HepG2 (cell line): ENCODE data around the gene MTIF3. TPM values are rescaled to one million over a fixed set of nuclear protein-coding genes. Genes with fewer than 3 reads are reported as not detected.

Experiments
- ATAC-seq: fragments of 200-7000 bp; cut with Tn5 transposase; 3 replicates; pipeline ENCODE4 v1.9.1; 2020; ENCODE audit warnings: mild to moderate bottlenecking, moderate library complexity
- BruUV-seq: library from RNA; stranded (reverse); fragments of 400-500 nt; replicated peaks from 2 replicates; lab custom pipeline; 2021; lab: Mats Ljungman, UMichigan
- CTCF ChIA-PET: fragments of 300-600 bp; formaldehyde crosslinking; extraction: SDS; loops from one replicate; lab custom pipeline; 2021; ENCODE audit warnings: low total read pairs, inconsistent platforms, low intra/inter-chr PET ratio; lab: Yijun Ruan, JAX
- POLR2A ChIA-PET: fragments of 350-600 bp; sonication (Branson Sonifier 250); formaldehyde crosslinking; loops from one replicate; lab custom pipeline; 2020; ENCODE audit warnings: antibody characterized with exemption, inconsistent platforms; lab: Yijun Ruan, JAX
- DNase-seq: peaks from one replicate; pipeline ENCODE4 v3.0.0-alpha.2; 2015; ENCODE audit warnings: low spot score
- FAIRE-seq: peaks from 3 replicates; lab custom pipeline; 2011; peaks lifted over from hg19 to GRCh38; lab: Jason Lieb, UNC
- H2AFZ ChIP-seq: one replicate; pipeline ENCODE4 v1.6.1; 2011; ENCODE audit warnings: low read length, inconsistent platforms
- H3K27ac ChIP-seq: fragments of 300-600 bp; 3 replicates; pipeline ENCODE4 v1.8.0; 2011; ENCODE audit warnings: mixed run types, mild to moderate bottlenecking, mixed read lengths, low read length, inconsistent platforms; ENCODE audit not compliant: insufficient read depth; ENCODE audit errors: extremely low read length
- H3K27me3 ChIP-seq, 2 experiments: fragments of 200-600 bp in 1 of 2; 2 replicates in 1 of 2; 3 replicates in 1 of 2; pipeline versions ENCODE4 v1.6.0 to v1.8.0; 2011; ENCODE audit warnings: low read length in 2 of 2, mild to moderate bottlenecking in 2 of 2, moderate library complexity in 2 of 2, inconsistent platforms in 1 of 2; ENCODE audit not compliant: insufficient read depth in 2 of 2, control insufficient read depth in 1 of 2
- H3K36me3 ChIP-seq, 2 experiments: fragments of 200-600 bp in 1 of 2; replicated peaks in 1 of 2; 2 replicates in 1 of 2; 3 replicates in 1 of 2; pipeline versions ENCODE4 v1.5.1 to v1.8.0; 2011; ENCODE audit warnings: low read length in 2 of 2, inconsistent platforms in 1 of 2; ENCODE audit not compliant: insufficient read depth in 2 of 2, control insufficient read depth in 1 of 2
- H3K4me1 ChIP-seq: 2 replicates; pipeline ENCODE4 v1.5.1; 2012; ENCODE audit warnings: low read length, inconsistent platforms; ENCODE audit not compliant: insufficient read depth
- H3K4me2 ChIP-seq: 2 replicates; pipeline ENCODE4 v1.6.0; 2011; ENCODE audit warnings: low read depth, low read length, inconsistent platforms
- H3K4me3 ChIP-seq, 3 experiments: fragments of 200-600 bp in 1 of 3; sonication (generic), shearing (Covaris generic) in 1 of 3; replicated peaks in 1 of 3; 2 replicates each; pipeline ENCODE4 v1.5.1; 2011 to 2016; ENCODE audit warnings: low read length in 3 of 3, inconsistent platforms in 2 of 3, low read depth in 2 of 3, mild to moderate bottlenecking in 2 of 3, control low read depth in 1 of 3, mixed read lengths in 1 of 3; ENCODE audit not compliant: insufficient read depth in 1 of 3
- H3K79me2 ChIP-seq: one replicate; pipeline ENCODE4 v1.6.1; 2011; ENCODE audit warnings: low read length, inconsistent platforms; ENCODE audit not compliant: insufficient read depth
- H3K9ac ChIP-seq: 2 replicates; pipeline ENCODE4 v1.6.0; 2011; ENCODE audit warnings: mild to moderate bottlenecking, low read depth, low read length, inconsistent platforms; ENCODE audit not compliant: insufficient read depth
- H3K9me3 ChIP-seq: 2 replicates; pipeline ENCODE4 v1.5.1; 2012; ENCODE audit warnings: mild to moderate bottlenecking, low read length
- H4K20me1 ChIP-seq: 2 replicates; pipeline ENCODE4 v1.6.0; 2011; ENCODE audit warnings: inconsistent platforms, mild to moderate bottlenecking, low read length, moderate library complexity; ENCODE audit not compliant: insufficient read depth
- ASH2L ChIP-seq: fragments of 300-600, 200-600 bp; sonication (generic); IDR thresholded peaks from 2 replicates; pipeline ENCODE4 v1.7.0; 2017; ENCODE audit warnings: low read depth, mild to moderate bottlenecking, moderate library complexity, mixed read lengths, low read length; ENCODE audit not compliant: insufficient read length
- FUBP1 ChIP-seq: sonication (generic); formaldehyde crosslinking; IDR thresholded peaks from 2 replicates; pipeline ENCODE4 v1.5.1; 2020; ENCODE audit warnings: missing genetic modification reagents, mild to moderate bottlenecking, borderline replicate concordance
- HMGXB4 ChIP-seq, 2 experiments: sonication (generic) in 1 of 2; formaldehyde crosslinking in 1 of 2; IDR thresholded peaks; 2 replicates each; pipeline versions ENCODE4 v1.4.0 to v1.6.1; 2018 to 2020; ENCODE audit warnings: missing genetic modification reagents in 2 of 2, borderline replicate concordance in 1 of 2, low read depth in 1 of 2, mild to moderate bottlenecking in 1 of 2, missing biosample characterization in 1 of 2
- IRF1 ChIP-seq: sonication (generic); formaldehyde crosslinking; IDR thresholded peaks from 2 replicates; pipeline ENCODE4 v1.4.0; 2020; ENCODE audit warnings: low read depth, mild to moderate bottlenecking, missing genetic modification reagents
- IRF2 ChIP-seq: IDR thresholded peaks from 2 replicates; pipeline ENCODE4 v1.6.1; 2018; ENCODE audit warnings: missing genetic modification reagents, missing compliant biosample characterization
- KAT7 ChIP-seq: IDR thresholded peaks from 2 replicates; pipeline ENCODE4 v1.6.1; 2018; ENCODE audit warnings: borderline replicate concordance, missing compliant biosample characterization
- KMT2B ChIP-seq: IDR thresholded peaks from 2 replicates; pipeline ENCODE4 v1.6.1; 2016; ENCODE audit warnings: missing genetic modification reagents, missing compliant biosample characterization
- SAFB2 ChIP-seq: sonication (generic); formaldehyde crosslinking; IDR thresholded peaks from 2 replicates; pipeline ENCODE4 v1.5.1; 2020; ENCODE audit warnings: missing genetic modification reagents, low read depth, mild to moderate bottlenecking, borderline replicate concordance
- SAP130 ChIP-seq: IDR thresholded peaks from 2 replicates; pipeline ENCODE4 v1.6.1; 2016; ENCODE audit warnings: low read depth
- SIN3A ChIP-seq: IDR thresholded peaks from 2 replicates; pipeline ENCODE4 v1.6.1; 2011; ENCODE audit warnings: low read depth, mild to moderate bottlenecking, control low read depth, low read length, borderline replicate concordance
- ZBTB7A ChIP-seq: sonication (generic); formaldehyde crosslinking; IDR thresholded peaks from 2 replicates; pipeline ENCODE4 v1.8.0; 2022; ENCODE audit warnings: mild to moderate bottlenecking, missing genetic modification reagents
- ZFX ChIP-seq: sonication (generic); formaldehyde crosslinking; IDR thresholded peaks from 2 replicates; pipeline ENCODE4 v1.4.0; 2020; ENCODE audit warnings: mild to moderate bottlenecking, low read depth, missing genetic modification reagents, moderate library complexity
- ZNF292 ChIP-seq: sonication (generic); formaldehyde crosslinking; IDR thresholded peaks from 2 replicates; pipeline ENCODE4 v1.8.1; 2022; ENCODE audit warnings: mild to moderate bottlenecking, low read depth, missing genetic modification reagents, borderline replicate concordance
- ZNF362 ChIP-seq: sonication (generic); formaldehyde crosslinking; IDR thresholded peaks from 2 replicates; pipeline ENCODE4 v1.4.0; 2020; ENCODE audit warnings: missing genetic modification reagents, mild to moderate bottlenecking, borderline replicate concordance
- ZSCAN29 ChIP-seq: sonication (generic); formaldehyde crosslinking; conservative IDR thresholded peaks from 2 replicates; pipeline ENCODE4 v1.4.0; 2020; ENCODE audit warnings: mild to moderate bottlenecking, missing genetic modification reagents
- WGBS: methylation state at CpG from one replicate; pipeline ENCODE4 v1.1.6; 2017; ENCODE audit warnings: low lambda C conversion rate; 5-methylcytosine and 5-hydroxymethylcytosine counted together
- in situ Hi-C: cut with HindIII; loops from 2 replicates; pipeline ENCODE4 v1.10.0; 2017; ENCODE audit warnings: low pct_unique_long_range_greater_than_20kb; ENCODE audit not compliant: extremely low pct_ligation_motif_present
- intact Hi-C: fragments of 100-400 bp; cut with micrococcal nuclease; formaldehyde crosslinking; loops from one replicate; pipeline ENCODE4 v1.10.0; 2022; ENCODE audit not compliant: unreplicated experiment
- polyA plus RNA-seq, 8 experiments: library from polyadenylated mRNA; depleted of rRNA in 3 of 8; stranded (reverse) in 7 of 8; unstranded in 1 of 8; fragments of >200 nt; fragmentation: Illumina TruSeq in 4 of 8; extraction: Trizol in 4 of 8; gene quantifications; 2 replicates each; pipeline versions ENCODE4 v1.2.1 to v1.2.3, GENCODE V29; 2011 to 2016; ENCODE audit warnings: low read depth in 4 of 8, missing spikeins in 1 of 8, mixed read lengths in 1 of 8; ENCODE audit not compliant: insufficient read depth in 1 of 8
- total RNA-seq, 5 experiments: library from RNA; depleted of rRNA; stranded (reverse); fragments of >200 nt; fragmentation: Illumina TruSeq; extraction: Trizol; gene quantifications; 2 replicates each; pipeline ENCODE4 v1.2.3, GENCODE V29; 2016; ENCODE audit warnings: low read depth in 1 of 5

MTIF3 gene
- total and polyA plus RNA-seq, 2 of the 13 experiments (the other 11 are each of a cell fraction or from before 2014, with no cell fraction given) = 33.7 to 40.6 TPM

GRCh38 chr13:27455331-27455855, 5.0 kb upstream of the MTIF3 start:
- H3K9ac ChIP-seq = peak overlapping the region; percentile 56
- peaks cover 35% of the 10 kb centered on the region for H3K4me1 ChIP-seq
- peak overlapping the region; percentile 87 for H2AFZ ChIP-seq
- H3K27me3 ChIP-seq = no peaks in the 10 kb centered on the region; a peak in 1 of 5 replicates
- no peaks in the 10 kb centered on the region for H3K79me2 ChIP-seq
- in situ Hi-C loops = no loop called here
- H3K9me3 ChIP-seq = no peaks in the 10 kb centered on the region
- BruUV-seq = no TSS peak
- H3K4me2 ChIP-seq = peak overlapping the region; percentile 90
- no peak overlapping the region for H3K27ac ChIP-seq
- POLR2A ChIA-PET = interaction anchor here (1.0 to 1.5 kb wide), 3 partner anchors 24 to 60 kb away, joined by 3 to 4 read pairs (median 3); no protein-coding TSS in a partner anchor
- TF ChIP-seq ZSCAN29 (CRISPR knock-in tag) (no peak), ZBTB7A (no peak), SIN3A (no peak), ZNF362 (peak; percentile 58; the same call in 1 of the 2 replicates), ASH2L (peak; percentile 38), ZNF292 (CRISPR knock-in tag) (peak; percentile 62; the same call in 1 of the 2 replicates), KAT7 (CRISPR knock-in tag) (no peak), SAP130 (CRISPR knock-in tag) (peak; percentile 18; the same call in 1 of the 2 replicates), IRF1 (peak; percentile 94; the same call in 1 of the 2 replicates), FUBP1 (CRISPR knock-in tag) (no peak), HMGXB4 (CRISPR knock-in tag; IDR thresholded peaks at IDR 0.05; ENCODE audit: borderline replicate concordance in 1 of 2, low read depth in 1 of 2) (no peak), KMT2B (CRISPR knock-in tag) (0 out of 2 replicates have a peak, but pooled peaks have one; percentile 22), IRF2 (CRISPR knock-in tag) (peak; percentile 96), ZFX (CRISPR knock-in tag) (peak; percentile 45; the same call in 1 of the 2 replicates), SAFB2 (no peak)
- ATAC-seq (peak; percentile 31; the same call in 1 of the 3 replicates), FAIRE-seq (no peak), DNase-seq (no peak)
- no peaks in the 10 kb centered on the region for H4K20me1 ChIP-seq
- no peaks in the 10 kb centered on the region for H3K36me3 ChIP-seq
- H3K4me3 ChIP-seq = peak overlapping the region; percentile 61 to 71 (median 70)
- CTCF ChIA-PET = no interaction called here
- 0% methylated on average over 5 of the region's 5 CpGs for WGBS
- intact Hi-C loops = no loop called here
